OCI-LY7 (cell line): ENCODE results near the gene GJB3. TPM values are rescaled to one million over a fixed set of nuclear protein-coding genes. Genes with fewer than 3 reads are reported as not detected.

Experiments used
- BruUV-seq: library from RNA; stranded (reverse); fragments of 400-500 nt; replicated peaks from 2 replicates; lab custom pipeline; 2021; lab: Mats Ljungman, UMichigan
- CTCF ChIA-PET: fragments of 300-600 bp; sonication (Branson Sonifier 250); formaldehyde crosslinking; loops from one replicate; lab custom pipeline; 2022; ENCODE audit warnings: antibody characterized with exemption; ENCODE audit not compliant: unreplicated experiment; lab: Charles Lee
- POLR2A ChIA-PET: fragments of 300-600 bp; sonication (Branson Sonifier 250); formaldehyde crosslinking; loops from one replicate; lab custom pipeline; 2022; ENCODE audit warnings: antibody characterized with exemption; lab: Charles Lee
- DNase-seq: peaks from one replicate; pipeline ENCODE4 v3.0.0-alpha.2; 2015; ENCODE audit warnings: low spot score
- H2AFZ ChIP-seq: fragments of 200-600 bp; sonication (generic), shearing (Covaris generic); 2 replicates; pipeline ENCODE4 v1.6.1; 2014; ENCODE audit warnings: mild to moderate bottlenecking, antibody characterized with exemption, low read length, moderate library complexity
- H3K27ac ChIP-seq: fragments of 200-600 bp; sonication (generic); 2 replicates; pipeline ENCODE4 v1.5.1; 2014; ENCODE audit warnings: mixed run types, low read depth, mild to moderate bottlenecking, moderate library complexity, low read length, inconsistent platforms; ENCODE audit not compliant: poor library complexity, severe bottlenecking
- H3K36me3 ChIP-seq: fragments of 200-600 bp; sonication (generic); 2 replicates; pipeline ENCODE4 v1.6.1; 2014; ENCODE audit warnings: mild to moderate bottlenecking, antibody characterized with exemption, low read length, moderate library complexity, mixed read lengths; ENCODE audit not compliant: insufficient read depth
- H3K4me1 ChIP-seq: fragments of 200-600 bp; sonication (generic); 2 replicates; pipeline ENCODE4 v1.5.1; 2014; ENCODE audit warnings: mild to moderate bottlenecking, low read length; ENCODE audit not compliant: insufficient read depth, poor library complexity, severe bottlenecking
- H3K4me2 ChIP-seq: fragments of 200-600 bp; sonication (generic); 2 replicates; pipeline ENCODE4 v1.6.1; 2014; ENCODE audit warnings: mild to moderate bottlenecking, low read length
- H3K4me3 ChIP-seq: fragments of 200-600 bp; sonication (generic); 2 replicates; pipeline ENCODE4 v1.5.1; 2014; ENCODE audit warnings: mild to moderate bottlenecking, low read depth, low read length; ENCODE audit not compliant: poor library complexity, severe bottlenecking
- H3K79me2 ChIP-seq: fragments of 200-600 bp; sonication (generic); 2 replicates; pipeline ENCODE4 v1.6.1; 2016; ENCODE audit warnings: low read depth, mild to moderate bottlenecking, low read length, moderate library complexity, mixed read lengths; ENCODE audit not compliant: insufficient read depth
- H3K9me2 ChIP-seq: fragments of 200-600 bp; sonication (generic); 2 replicates; pipeline ENCODE4 v1.6.1; 2016; ENCODE audit warnings: mild to moderate bottlenecking, low read length, mixed read lengths; ENCODE audit not compliant: insufficient read depth
- H3K9me3 ChIP-seq: fragments of 200-600 bp; sonication (generic); 2 replicates; pipeline ENCODE4 v1.6.1; 2014; ENCODE audit warnings: mild to moderate bottlenecking, mixed run types, low read length, mixed read lengths
- H4K20me1 ChIP-seq: fragments of 200-600 bp; sonication (generic); 2 replicates; pipeline ENCODE4 v1.6.1; 2014; ENCODE audit warnings: mild to moderate bottlenecking, antibody characterized with exemption, low read length, moderate library complexity, mixed read lengths; ENCODE audit not compliant: insufficient read depth
- EZH2phosphoT487 ChIP-seq: fragments of 200-600 bp; sonication (generic); IDR thresholded peaks from 2 replicates; pipeline ENCODE4 v1.6.1; 2018; ENCODE audit warnings: low read depth, borderline replicate concordance, mild to moderate bottlenecking, mixed run types, antibody characterized with exemption, low read length, moderate library complexity, mixed read lengths
- intact Hi-C: fragments of 100-400 bp; cut with micrococcal nuclease; formaldehyde crosslinking; loops from one replicate; pipeline ENCODE4 v1.10.0; 2022; ENCODE audit not compliant: unreplicated experiment
- total RNA-seq, 2 experiments: library from RNA; depleted of rRNA in 1 of 2; stranded (reverse); fragments of >200 nt in 1 of 2; shearing (Covaris generic) in 1 of 2; gene quantifications; 2 replicates each; pipeline ENCODE4 v1.2.3, GENCODE V29; 2014 to 2022
- TF ChIP-seq, protein P1 (sequence below): fragments of 200-600 bp; sonication (generic); conservative IDR thresholded peaks from 2 replicates; pipeline ENCODE4 v1.5.1; 2014; ENCODE audit warnings: mild to moderate bottlenecking, antibody characterized with exemption, low read length, moderate library complexity, mixed read lengths

GJB3 gene
- total RNA-seq, 2 experiments from 2014 or later: not detected

DNA sequence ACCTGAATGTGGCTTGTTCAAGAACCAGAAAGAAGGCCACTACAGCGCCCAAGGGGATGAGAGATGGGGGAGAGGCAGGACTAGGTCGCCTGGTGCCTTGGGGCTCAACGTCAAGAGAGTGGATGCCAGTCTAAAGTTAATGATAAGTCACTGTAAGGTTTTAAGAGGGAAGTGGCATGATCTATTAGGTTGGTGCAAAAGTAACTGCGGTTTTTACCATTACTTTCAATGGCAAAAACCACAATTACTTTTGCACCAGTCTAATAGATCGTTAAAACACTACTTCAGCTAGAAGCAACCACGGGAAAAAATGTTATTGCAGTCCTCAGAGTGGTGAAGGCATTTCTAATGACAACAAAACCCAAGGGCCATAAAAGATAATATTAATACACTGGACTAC is 2.6 kb upstream of the GJB3 start:
- Histone ChIP-seq H3K36me3 (no peaks in the 10 kb centered on the region), H3K9me2 (no peaks in the 10 kb centered on the region), H3K4me3 (no peak overlapping the region), H3K79me2 (no peaks in the 10 kb centered on the region), H2AFZ (no peak overlapping the region), H3K9me3 (no peaks in the 10 kb centered on the region), H3K4me2 (no peak overlapping the region), H3K4me1 (no peaks in the 10 kb centered on the region), H4K20me1 (no peaks in the 10 kb centered on the region), H3K27ac (no peak overlapping the region)
- no peak for DNase-seq
- TF ChIP-seq, protein P1, sequence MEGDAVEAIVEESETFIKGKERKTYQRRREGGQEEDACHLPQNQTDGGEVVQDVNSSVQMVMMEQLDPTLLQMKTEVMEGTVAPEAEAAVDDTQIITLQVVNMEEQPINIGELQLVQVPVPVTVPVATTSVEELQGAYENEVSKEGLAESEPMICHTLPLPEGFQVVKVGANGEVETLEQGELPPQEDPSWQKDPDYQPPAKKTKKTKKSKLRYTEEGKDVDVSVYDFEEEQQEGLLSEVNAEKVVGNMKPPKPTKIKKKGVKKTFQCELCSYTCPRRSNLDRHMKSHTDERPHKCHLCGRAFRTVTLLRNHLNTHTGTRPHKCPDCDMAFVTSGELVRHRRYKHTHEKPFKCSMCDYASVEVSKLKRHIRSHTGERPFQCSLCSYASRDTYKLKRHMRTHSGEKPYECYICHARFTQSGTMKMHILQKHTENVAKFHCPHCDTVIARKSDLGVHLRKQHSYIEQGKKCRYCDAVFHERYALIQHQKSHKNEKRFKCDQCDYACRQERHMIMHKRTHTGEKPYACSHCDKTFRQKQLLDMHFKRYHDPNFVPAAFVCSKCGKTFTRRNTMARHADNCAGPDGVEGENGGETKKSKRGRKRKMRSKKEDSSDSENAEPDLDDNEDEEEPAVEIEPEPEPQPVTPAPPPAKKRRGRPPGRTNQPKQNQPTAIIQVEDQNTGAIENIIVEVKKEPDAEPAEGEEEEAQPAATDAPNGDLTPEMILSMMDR: no peak
- TF ChIP-seq EZH2phosphoT487: no peak
- no TSS peak for BruUV-seq
- POLR2A ChIA-PET: no interaction called here
- CTCF ChIA-PET: no interaction called here
- intact Hi-C loops: no loop called here

DNA sequence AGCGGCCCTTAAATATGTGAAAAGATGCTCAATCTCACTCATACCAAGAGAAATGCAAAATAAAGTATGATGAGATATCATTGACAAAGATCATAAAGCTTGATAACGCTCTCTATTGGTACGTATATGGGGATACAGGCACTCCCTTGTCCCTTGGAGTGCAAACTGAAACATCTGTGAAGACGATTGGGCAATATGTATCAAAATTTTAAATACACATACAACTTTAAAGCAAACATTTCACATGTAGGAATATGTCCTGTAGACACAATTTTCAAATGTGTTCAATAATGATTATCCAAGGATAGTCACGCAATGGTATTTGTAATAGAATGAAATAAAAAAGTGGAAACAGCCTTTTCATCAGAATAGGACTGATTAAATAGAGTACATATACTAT is 2.0 kb upstream of the GJB3 start:
- no peak for DNase-seq
- ChIA-PET POLR2A (no interaction called here), CTCF (no interaction called here)
- Histone ChIP-seq H3K4me2 (no peak overlapping the region), H3K79me2 (no peaks in the 10 kb centered on the region), H3K9me2 (no peaks in the 10 kb centered on the region), H3K36me3 (no peaks in the 10 kb centered on the region), H2AFZ (no peak overlapping the region), H3K4me1 (no peaks in the 10 kb centered on the region), H3K9me3 (no peaks in the 10 kb centered on the region), H3K4me3 (no peak overlapping the region), H4K20me1 (no peaks in the 10 kb centered on the region), H3K27ac (no peak overlapping the region)
- BruUV-seq: no TSS peak
- intact Hi-C loops: no loop called here
- TF ChIP-seq, protein P1: no peak
- TF ChIP-seq EZH2phosphoT487: no peak

DNA sequence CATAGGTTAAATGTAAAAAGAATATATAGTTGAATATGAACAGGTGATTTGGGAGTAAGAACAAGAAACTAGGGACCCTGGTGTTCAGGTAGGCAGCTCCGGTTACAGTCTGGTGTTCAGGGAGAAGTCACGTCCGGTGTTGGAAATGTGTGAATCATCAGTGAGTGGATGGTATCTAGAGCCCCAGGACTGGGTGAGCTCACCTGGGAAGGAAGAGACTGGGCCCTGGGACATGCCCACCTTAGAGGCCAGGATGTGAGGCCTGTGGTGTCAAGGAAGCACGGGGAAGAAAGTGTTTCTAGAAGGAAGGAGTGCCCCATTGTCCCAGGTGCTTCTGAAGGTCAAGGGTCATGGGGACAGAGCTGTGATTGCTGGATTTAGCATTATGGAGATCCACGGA is 1.5 kb upstream of the GJB3 start:
- TF ChIP-seq EZH2phosphoT487: no peak
- TF ChIP-seq, protein P1: no peak
- no peak overlapping the region for H3K4me2 ChIP-seq
- H3K36me3 ChIP-seq: no peaks in the 10 kb centered on the region
- H3K79me2 ChIP-seq: no peaks in the 10 kb centered on the region
- no peaks in the 10 kb centered on the region for H3K9me2 ChIP-seq
- intact Hi-C loops: no loop called here
- DNase-seq: no peak
- H3K4me1 ChIP-seq: no peaks in the 10 kb centered on the region
- no peaks in the 10 kb centered on the region for H3K9me3 ChIP-seq
- ChIA-PET CTCF (no interaction called here), POLR2A (no interaction called here)
- H2AFZ ChIP-seq: no peak overlapping the region
- no peak overlapping the region for H3K4me3 ChIP-seq
- BruUV-seq: no TSS peak
- H3K27ac ChIP-seq: no peak overlapping the region
- no peaks in the 10 kb centered on the region for H4K20me1 ChIP-seq
